HEK293 (cell line): Measurements from ENCODE around the gene CC2D2B.

Source experiments
- CTCF ChIP-seq: fragments of 450-650 bp; formaldehyde crosslinking; IDR thresholded peaks from 2 replicates; pipeline ENCODE4 v1.5.1; 2016; ENCODE audit warnings: missing biosample characterization, missing genetic modification characterization
- KLF16 ChIP-seq: fragments of 450-650 bp; formaldehyde crosslinking; IDR thresholded peaks from 2 replicates; pipeline ENCODE4 v1.5.1; 2017; ENCODE audit warnings: missing biosample characterization, missing genetic modification characterization
- SCRT1 ChIP-seq: fragments of 450-650 bp; formaldehyde crosslinking; IDR thresholded peaks from 2 replicates; pipeline ENCODE4 v1.5.1; 2016; ENCODE audit warnings: missing biosample characterization, missing genetic modification characterization, borderline replicate concordance
- ZBTB8A ChIP-seq: fragments of 450-650 bp; formaldehyde crosslinking; IDR thresholded peaks from 2 replicates; pipeline ENCODE4 v1.5.1; 2016; ENCODE audit warnings: missing biosample characterization, missing genetic modification characterization
- ZNF140 ChIP-seq: fragments of 450-650 bp; formaldehyde crosslinking; IDR thresholded peaks from 2 replicates; pipeline ENCODE4 v1.5.1; 2016; ENCODE audit warnings: missing biosample characterization, missing genetic modification characterization

GRCh38 chr10:95866467-95866842, 41.3 kb upstream of the CC2D2B start:
- TF ChIP-seq ZBTB8A (tag by site-specific recombination) = no peak
- no peak for TF ChIP-seq ZNF140 (tag by site-specific recombination)
- TF ChIP-seq CTCF (tag by site-specific recombination) = no peak
- TF ChIP-seq KLF16 (tag by site-specific recombination) = no peak
- TF ChIP-seq SCRT1 (tag by site-specific recombination) = no peak
